ENCODE results near the gene IFNA10.
"Not testable (repeated sequence)": the region's sequence is repeated elsewhere in the genome, so short reads cannot be mapped to it uniquely, and the experiment has no call there.

IFNA10 gene
- total RNA-seq, result 0 reads per million in 2 donors

DNA sequence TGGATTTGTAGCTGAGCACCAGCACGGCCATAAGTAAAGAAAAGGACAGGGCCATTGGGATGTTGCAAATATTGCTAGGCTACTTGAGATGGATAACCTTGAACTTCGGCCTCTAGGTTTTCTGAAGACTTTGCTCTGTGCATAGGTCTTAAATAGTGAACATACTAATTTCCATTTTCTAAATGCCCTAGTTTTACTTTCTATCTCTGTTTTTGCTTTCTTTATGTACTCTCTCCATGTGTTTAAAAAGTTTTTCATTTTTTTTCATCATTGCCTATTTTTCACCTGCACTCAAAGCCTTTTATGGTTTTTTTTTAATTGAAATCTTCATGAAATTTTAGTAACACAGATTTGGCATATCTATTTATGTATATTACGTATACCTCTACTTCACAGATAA, at the start of gene IFNA10:
Gene IFNA10, minus strand, starts transcription at position 101 of the 400 bp plus-strand sequence. Its CDS starts 46 bp downstream, at position 55.
- not testable (repeated sequence) for DNase-seq

DNA sequence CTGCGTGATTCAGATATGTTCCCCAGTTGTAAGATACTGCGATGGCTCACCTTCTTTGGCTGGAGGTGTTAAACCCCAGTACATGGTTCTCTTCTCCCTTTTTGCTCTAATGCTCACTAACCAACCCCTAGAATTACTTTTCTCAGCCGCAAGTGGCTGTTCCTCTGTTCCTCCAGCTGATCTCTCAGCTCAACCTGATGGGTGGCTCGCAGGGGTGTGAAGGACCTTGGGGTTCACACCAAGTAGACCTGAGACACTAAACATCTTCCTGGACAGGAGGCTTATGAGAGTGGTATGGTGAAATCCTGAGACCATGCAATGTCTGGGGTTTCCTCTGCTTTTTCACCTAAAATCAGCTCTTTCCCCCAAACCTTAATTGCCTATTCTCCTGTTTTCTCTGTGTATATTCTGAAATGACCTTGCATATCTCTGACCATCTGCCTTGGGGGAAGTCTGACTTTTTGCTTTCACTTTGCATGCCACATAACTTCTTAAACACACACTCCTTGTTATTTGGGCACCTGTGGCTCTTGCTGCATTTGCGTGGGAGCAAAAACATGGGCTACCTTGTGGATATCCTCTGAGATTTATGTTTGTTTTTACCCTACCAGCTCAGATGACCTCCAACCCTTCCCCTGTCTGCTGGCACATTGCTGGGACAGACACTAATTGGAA, 48.7 kb upstream of the IFNA10 start:
- no peak for DNase-seq

GRCh38 chr9:21252721-21253547, 46.0 kb upstream of the IFNA10 start:
- DNase-seq, result peak in 2 of 5 experiments; percentile 12 to 30

DNA sequence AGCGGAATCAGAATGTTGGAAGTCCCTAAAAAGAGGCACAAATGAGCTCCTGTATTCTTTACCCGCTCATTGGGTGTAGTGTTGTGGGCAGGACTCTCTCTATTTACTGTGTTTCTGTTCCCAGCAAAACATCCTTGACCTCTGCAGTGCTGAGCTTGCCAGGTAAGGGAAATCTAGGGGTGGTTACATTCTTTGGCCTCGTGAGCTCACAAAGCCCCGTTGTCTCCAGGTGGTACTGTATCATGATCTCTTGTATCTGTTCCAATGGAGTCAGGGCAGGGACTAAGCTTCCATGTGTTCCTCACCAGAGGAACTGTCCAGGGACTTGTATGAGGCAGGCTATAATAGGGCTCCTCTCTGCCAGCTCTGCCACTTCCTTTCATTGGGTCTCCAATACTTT, 44.7 kb upstream of the IFNA10 start:
- no peak for DNase-seq

DNA sequence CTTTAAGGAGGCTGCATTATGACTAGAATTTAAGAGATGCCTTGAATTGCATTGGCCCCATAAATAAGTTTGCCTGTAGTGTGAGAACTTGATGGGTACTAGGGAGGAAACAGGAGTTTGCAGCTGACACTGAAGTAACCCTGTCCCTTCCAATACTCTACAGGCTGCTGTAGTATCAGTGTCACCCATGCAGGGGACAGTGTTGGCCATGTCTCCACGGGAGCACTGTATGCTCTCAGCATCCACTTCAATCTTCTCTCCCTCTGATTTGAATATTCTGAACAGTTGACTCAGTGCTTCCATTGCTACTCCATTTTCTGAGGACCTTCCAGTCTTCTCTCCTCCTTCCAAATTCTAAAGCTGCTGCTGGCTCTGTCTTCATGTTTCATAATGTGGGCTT, 44.2 kb upstream of the IFNA10 start:
- no peak for DNase-seq

GRCh38 chr9:21244836-21245235, 37.9 kb upstream of the IFNA10 start:
- no peak for DNase-seq

- no peak for DNase-seq
Measured at GRCh38 chr9:21239911-21240310, 33.0 kb upstream of the IFNA10 start, which contains the start of gene IFNA14. Gene IFNA14, minus strand, starts transcription at chr9:21240005. Its CDS starts 70 bp downstream, at chr9:21239935.

GRCh38 chr9:21236360-21236714, 29.4 kb upstream of the IFNA10 start:
- not testable (repeated sequence) for DNase-seq

- peak in 1 of 5 experiments; percentile 39 for DNase-seq
Measured at GRCh38 chr9:21235468-21236359, 28.8 kb upstream of the IFNA10 start.

- DNase-seq, result no peak
Measured at GRCh38 chr9:21234153-21234687, 27.3 kb upstream of the IFNA10 start.

- no peak for DNase-seq
Measured at GRCh38 chr9:21233258-21233657, 26.3 kb upstream of the IFNA10 start.

DNA sequence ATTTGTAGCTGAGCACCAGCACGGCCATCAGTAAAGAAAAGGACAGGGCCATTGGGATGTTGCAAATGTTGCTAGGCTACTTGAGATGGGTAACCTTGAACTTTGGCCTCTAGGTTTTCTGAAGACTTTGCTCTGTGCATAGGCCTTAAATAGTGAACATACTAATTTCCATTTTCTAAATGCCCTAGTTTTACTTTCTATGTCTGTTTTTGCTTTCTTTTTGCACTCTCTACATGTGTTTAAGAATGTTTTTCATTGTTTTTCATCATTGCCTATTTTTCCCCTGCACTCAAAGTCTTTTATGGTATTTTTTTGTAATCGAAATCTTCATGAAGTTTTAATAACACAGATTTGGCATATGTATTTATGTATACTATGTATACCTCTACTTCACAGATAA, 21.2 kb upstream of the IFNA10 start, which contains the start of gene IFNA17:
Gene IFNA17, minus strand, starts transcription at position 101 of the 400 bp plus-strand sequence. Its CDS starts 49 bp downstream, at position 52.
- DNase-seq, result no peak

DNA sequence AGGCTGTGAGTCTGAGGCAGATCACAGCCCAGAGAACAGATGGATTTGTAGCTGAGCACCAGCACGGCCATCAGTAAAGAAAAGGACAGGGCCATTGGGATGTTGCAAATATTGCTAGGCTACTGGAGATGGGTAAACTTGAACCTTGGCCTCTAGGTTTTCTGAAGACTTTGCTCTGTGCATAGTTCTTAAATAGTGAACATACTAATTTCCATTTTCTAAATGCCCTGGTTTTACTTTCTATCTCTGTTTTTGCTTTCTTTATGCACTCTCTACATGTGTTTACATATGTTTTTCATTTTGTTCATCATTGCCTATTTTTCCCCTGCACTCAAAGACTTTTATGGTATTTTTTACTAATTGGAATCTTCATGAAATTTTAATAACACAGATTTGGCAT, 10.3 kb upstream of the IFNA10 start, which contains the start of gene IFNA16:
Gene IFNA16, minus strand, starts transcription at position 101 of the 400 bp plus-strand sequence. Its CDS starts 6 bp downstream, at position 95.
- not testable (repeated sequence) for DNase-seq

- peak in 1 of 5 experiments; percentile 28 for DNase-seq
Measured at GRCh38 chr9:21213411-21214326, 6.7 kb upstream of the IFNA10 start.

DNA sequence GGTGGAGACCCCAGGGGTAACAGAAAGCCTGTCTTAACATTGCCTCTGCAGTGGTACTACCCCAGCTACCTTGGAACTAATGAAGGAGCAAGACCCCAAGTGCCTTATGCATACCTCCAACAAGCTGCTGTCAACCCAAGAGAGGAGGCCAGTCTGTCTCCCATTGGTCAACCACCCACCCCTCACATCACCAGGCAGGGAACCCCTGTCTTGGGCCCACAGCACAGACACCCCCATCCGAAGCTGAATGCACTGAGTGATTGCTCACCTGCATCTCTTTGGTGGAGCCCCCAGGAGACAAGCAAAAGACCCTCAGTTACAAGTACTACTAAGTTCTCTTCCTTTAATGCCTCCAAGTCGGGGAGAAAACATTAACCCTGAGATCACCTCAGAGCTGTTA, 5.2 kb upstream of the IFNA10 start:
- DNase-seq, result not testable (repeated sequence)

GRCh38 chr9:21210782-21211181, 3.8 kb upstream of the IFNA10 start:
- not testable (repeated sequence) for DNase-seq

DNA sequence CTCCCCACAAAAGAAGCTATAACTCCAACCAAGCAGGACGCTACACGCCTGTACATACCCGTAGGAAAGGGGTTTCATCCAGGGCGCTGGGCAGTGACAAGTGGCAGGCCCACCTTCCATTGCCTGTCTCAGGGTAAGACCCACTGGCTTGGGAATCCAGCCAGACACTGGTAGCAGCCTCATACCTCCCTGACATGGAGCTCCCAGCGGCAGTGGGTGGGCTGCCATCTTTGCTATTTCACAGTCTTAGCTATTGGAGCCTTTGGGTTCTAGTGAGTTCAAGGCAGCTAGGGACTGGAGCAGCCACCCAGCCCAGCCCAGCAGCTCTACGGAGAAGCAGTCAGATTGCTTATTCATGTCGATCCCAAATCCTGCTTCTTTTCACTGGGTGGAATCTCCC, 3.4 kb upstream of the IFNA10 start:
- no peak for DNase-seq

DNA sequence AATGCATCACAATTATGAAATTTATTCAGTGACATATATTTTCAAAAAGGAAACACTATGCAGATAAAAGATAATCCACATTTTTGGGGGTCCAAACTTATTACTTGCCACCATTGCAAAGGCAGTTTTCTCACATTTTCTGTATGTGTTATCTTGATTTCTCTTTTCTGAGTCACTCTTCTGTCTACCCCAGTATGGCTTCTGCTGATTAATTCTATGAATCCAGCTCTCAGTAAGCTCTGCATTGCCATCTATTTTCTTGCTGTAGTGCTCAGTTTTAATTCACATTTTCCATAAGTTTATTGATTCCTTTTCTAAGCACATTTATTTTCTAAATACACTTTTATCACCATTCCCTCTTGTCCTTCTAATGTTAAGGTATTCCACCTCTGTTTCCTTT, 1.7 kb downstream of the IFNA10 start:
- peak in 1 of 5 experiments; percentile 4 for DNase-seq

- DNase-seq, result not testable (repeated sequence)
Measured at GRCh38 chr9:21202105-21202504, 4.8 kb downstream of the IFNA10 start, which contains the start of gene IFNA7. Gene IFNA7, minus strand, starts transcription at chr9:21202205. Its CDS starts 40 bp downstream, at chr9:21202165.

GRCh38 chr9:21194867-21195776, 11.8 kb downstream of the IFNA10 start:
- peak in 2 of 5 experiments; percentile 13 to 39 for DNase-seq

Data from T-helper 2 cell (primary cell).